Measurements from ENCODE around the gene TRAT1.

The TRAT1 gene

GRCh38 chr3:108861401-108861800 lies 38.8 kb downstream of the TRAT1 start:
- DNase-seq (ENCODE audit: low spot score): no peak

- no peak for DNase-seq (ENCODE audit: low spot score)
Observed at GRCh38 chr3:108862865-108863798, 40.5 kb downstream of the TRAT1 start.

- no peak for DNase-seq (ENCODE audit: low spot score)
Observed at GRCh38 chr3:108863799-108864135, 41.2 kb downstream of the TRAT1 start.

GRCh38 chr3:108877901-108878300 lies 55.3 kb downstream of the TRAT1 start:
- DNase-seq (ENCODE audit: low spot score): no peak

GRCh38 chr3:108879915-108880314 lies 57.3 kb downstream of the TRAT1 start:
- no peak for DNase-seq (ENCODE audit: low spot score)

- DNase-seq (ENCODE audit: low spot score): no peak
Observed at GRCh38 chr3:108882762-108883161, 60.2 kb downstream of the TRAT1 start.

- no peak for DNase-seq (ENCODE audit: low spot score)
Observed at GRCh38 chr3:108883373-108883772, 60.8 kb downstream of the TRAT1 start.

GRCh38 chr3:108887121-108887520 lies 64.5 kb downstream of the TRAT1 start:
- DNase-seq (ENCODE audit: low spot score): no peak

GRCh38 chr3:108887777-108888176 lies 65.2 kb downstream of the TRAT1 start:
- no peak for DNase-seq (ENCODE audit: low spot score)

- DNase-seq (ENCODE audit: low spot score): no peak
Observed at GRCh38 chr3:108891833-108892232, 69.2 kb downstream of the TRAT1 start.

- DNase-seq (ENCODE audit: low spot score): no peak
Observed at GRCh38 chr3:108894981-108895380, 72.4 kb downstream of the TRAT1 start.

GRCh38 chr3:108897883-108898282 lies 75.3 kb downstream of the TRAT1 start:
- no peak for DNase-seq (ENCODE audit: low spot score)

- DNase-seq (ENCODE audit: low spot score): no peak
Observed at GRCh38 chr3:108899530-108899929, 76.9 kb downstream of the TRAT1 start.
